ENCODE results near the gene OSBPL1A. TPM values are rescaled to one million over a fixed set of nuclear protein-coding genes. Genes with fewer than 3 reads are reported as not detected.

Gene OSBPL1A
- total RNA-seq, 1 experiment from 2014 or later = 37.4 TPM

GRCh38 chr18:24443870-24444269 is 46.2 kb upstream of the OSBPL1A start:
- CTCF ChIA-PET = no interaction called here

GRCh38 chr18:24436939-24437338 is 39.3 kb upstream of the OSBPL1A start:
- no peaks in the 10 kb centered on the region for H3K4me1 ChIP-seq (replicated peaks; ENCODE audit: insufficient read depth)
- no peaks in the 10 kb centered on the region for H3K9me2 ChIP-seq (ENCODE audit: insufficient read depth)
- no peaks in the 10 kb centered on the region for H3K79me2 ChIP-seq (ENCODE audit: low read depth)
- H3K27me3 ChIP-seq (ENCODE audit: insufficient read depth, low read depth) = no peaks in the 10 kb centered on the region
- H3K36me3 ChIP-seq (ENCODE audit: low read depth) = peaks cover 14% of the 10 kb centered on the region; the same call in 1 of the 2 replicates
- ChIA-PET CTCF (no interaction called here), POLR2A (ENCODE audit: unreplicated experiment) (interaction anchor here (0.7 kb wide), 1 partner anchor 360 kb away, joined by 3 read pairs; no protein-coding TSS in a partner anchor)
- no peak overlapping the region for H3K4me3 ChIP-seq
- H3K27ac ChIP-seq = no peak overlapping the region
- no TSS peak for BruUV-seq (replicated peaks)
- no peak overlapping the region for H3K4me2 ChIP-seq
- no peaks in the 10 kb centered on the region for H3F3A ChIP-seq (ENCODE audit: insufficient read depth, low read depth)
- no peaks in the 10 kb centered on the region for H4K20me1 ChIP-seq (ENCODE audit: insufficient read depth)
- no peaks in the 10 kb centered on the region for H3K9me3 ChIP-seq (ENCODE audit: insufficient read depth, low read depth)
- intact Hi-C loops (cut with micrococcal nuclease; ENCODE audit: unreplicated experiment) = no loop called here
- DNase-seq = no peak
- H2AFZ ChIP-seq = no peak overlapping the region
- TF ChIP-seq CTCF (conservative IDR thresholded peaks at IDR 0.05) = no peak
- TF ChIP-seq EZH2 (IDR thresholded peaks at IDR 0.05; ENCODE audit: low read depth) = no peak

More at GRCh38 chr18:24443870-24444269, 46.2 kb upstream of the OSBPL1A start:
- peaks cover 11% of the 10 kb centered on the region; the same call in 1 of the 2 replicates for H3K36me3 ChIP-seq (ENCODE audit: low read depth)
- H3K9me3 ChIP-seq (ENCODE audit: insufficient read depth, low read depth) = no peaks in the 10 kb centered on the region
- no peak overlapping the region for H3K4me2 ChIP-seq
- no peaks in the 10 kb centered on the region for H3K27me3 ChIP-seq (ENCODE audit: insufficient read depth, low read depth)
- H3K9me2 ChIP-seq (ENCODE audit: insufficient read depth) = no peaks in the 10 kb centered on the region
- no peak overlapping the region for H3K4me3 ChIP-seq
- H3K79me2 ChIP-seq (ENCODE audit: low read depth) = no peaks in the 10 kb centered on the region
- no peak for TF ChIP-seq CTCF (conservative IDR thresholded peaks at IDR 0.05)
- TF ChIP-seq EZH2 (IDR thresholded peaks at IDR 0.05; ENCODE audit: low read depth) = no peak
- intact Hi-C loops (cut with micrococcal nuclease; ENCODE audit: unreplicated experiment) = no loop called here
- no peak overlapping the region for H3K27ac ChIP-seq
- no peaks in the 10 kb centered on the region for H4K20me1 ChIP-seq (ENCODE audit: insufficient read depth)
- no peak overlapping the region for H2AFZ ChIP-seq
- H3F3A ChIP-seq (ENCODE audit: insufficient read depth, low read depth) = no peaks in the 10 kb centered on the region
- POLR2A ChIA-PET (ENCODE audit: unreplicated experiment) = no interaction called here
- no peaks in the 10 kb centered on the region for H3K4me1 ChIP-seq (replicated peaks; ENCODE audit: insufficient read depth)
- BruUV-seq (replicated peaks) = no TSS peak
- DNase-seq = no peak

- Histone ChIP-seq H3K4me1 (replicated peaks; ENCODE audit: insufficient read depth) (peaks cover 8% of the 10 kb centered on the region), H3K4me3 (no peak overlapping the region), H3K27me3 (ENCODE audit: insufficient read depth, low read depth) (no peaks in the 10 kb centered on the region), H3K36me3 (ENCODE audit: low read depth) (peaks cover 3% of the 10 kb centered on the region; the same call in 1 of the 2 replicates), H4K20me1 (ENCODE audit: insufficient read depth) (no peaks in the 10 kb centered on the region), H3K9me2 (ENCODE audit: insufficient read depth) (no peaks in the 10 kb centered on the region), H3F3A (ENCODE audit: insufficient read depth, low read depth) (no peaks in the 10 kb centered on the region), H3K9me3 (ENCODE audit: insufficient read depth, low read depth) (no peaks in the 10 kb centered on the region), H3K4me2 (no peak overlapping the region), H3K27ac (no peak overlapping the region), H2AFZ (no peak overlapping the region), H3K79me2 (ENCODE audit: low read depth) (peaks cover 14% of the 10 kb centered on the region)
- CTCF ChIA-PET = interaction anchor here (0.7 kb wide), 1 partner anchor 15 kb away, joined by 3 read pairs; no protein-coding TSS in a partner anchor
- BruUV-seq (replicated peaks) = no TSS peak
- intact Hi-C loops (cut with micrococcal nuclease; ENCODE audit: unreplicated experiment) = no loop called here
- no peak for TF ChIP-seq EZH2 (IDR thresholded peaks at IDR 0.05; ENCODE audit: low read depth)
- DNase-seq = no peak
- POLR2A ChIA-PET (ENCODE audit: unreplicated experiment) = interaction anchor here (0.6 kb wide), 1 partner anchor 305 kb away, joined by 4 read pairs; no protein-coding TSS in a partner anchor
These were observed 35.0 kb upstream of the OSBPL1A start for GRCh38 chr18:24432618-24433017.

GRCh38 chr18:24429188-24429587 is 31.6 kb upstream of the OSBPL1A start:
- Histone ChIP-seq H3K9me2 (ENCODE audit: insufficient read depth) (no peaks in the 10 kb centered on the region), H3K4me2 (no peak overlapping the region), H3K27ac (no peak overlapping the region), H3F3A (ENCODE audit: insufficient read depth, low read depth) (no peaks in the 10 kb centered on the region), H3K4me1 (replicated peaks; ENCODE audit: insufficient read depth) (peaks cover 10% of the 10 kb centered on the region), H3K4me3 (no peak overlapping the region), H2AFZ (no peak overlapping the region), H3K79me2 (ENCODE audit: low read depth) (peaks cover 22% of the 10 kb centered on the region), H3K27me3 (ENCODE audit: insufficient read depth, low read depth) (no peaks in the 10 kb centered on the region), H3K36me3 (ENCODE audit: low read depth) (peaks cover 3% of the 10 kb centered on the region; the same call in 1 of the 2 replicates), H3K9me3 (ENCODE audit: insufficient read depth, low read depth) (no peaks in the 10 kb centered on the region), H4K20me1 (ENCODE audit: insufficient read depth) (no peaks in the 10 kb centered on the region)
- no TSS peak for BruUV-seq (replicated peaks)
- intact Hi-C loops (cut with micrococcal nuclease; ENCODE audit: unreplicated experiment) = loop anchor here (2.0 kb wide), 1 partner anchor 30 kb away; no protein-coding TSS in a partner anchor
- TF ChIP-seq CTCF (conservative IDR thresholded peaks at IDR 0.05) (no peak), EZH2 (IDR thresholded peaks at IDR 0.05; ENCODE audit: low read depth) (no peak)
- ChIA-PET POLR2A (ENCODE audit: unreplicated experiment) (no interaction called here), CTCF (no interaction called here)
- DNase-seq = no peak

Data from PC-9 (cell line).